Neural progenitor cell (in vitro differentiated cells): ENCODE data around the gene PREP. TPM values are rescaled to one million over a fixed set of nuclear protein-coding genes. Genes with fewer than 3 reads are reported as not detected.
A peak's percentile ranks its signal among the peaks of the same experiment; 100 is the strongest.

Experiments
- DNase-seq: peaks from one replicate; pipeline ENCODE4 v3.0.0-alpha.2; 2016; ENCODE audit warnings: low spot score
- H2AFZ ChIP-seq: fragments of 200-600 bp; sonication (generic); replicated peaks from 2 replicates; pipeline ENCODE4 v1.6.1; 2016; ENCODE audit warnings: antibody characterized with exemption
- H3F3A ChIP-seq: fragments of 200-600 bp; sonication (generic); 2 replicates; pipeline ENCODE4 v1.6.1; 2016; ENCODE audit warnings: antibody characterized with exemption, low read depth
- H3K27ac ChIP-seq: fragments of 200-600 bp; sonication (generic); 2 replicates; pipeline ENCODE4 v1.5.1; 2016; ENCODE audit warnings: mild to moderate bottlenecking
- H3K27me3 ChIP-seq: fragments of 200-600 bp; sonication (generic); 2 replicates; pipeline ENCODE4 v1.6.1; 2016; ENCODE audit warnings: mild to moderate bottlenecking, moderate library complexity
- H3K36me3 ChIP-seq: fragments of 200-600 bp; sonication (generic); 2 replicates; pipeline ENCODE4 v1.5.1; 2016
- H3K4me1 ChIP-seq: fragments of 200-600 bp; sonication (generic); 2 replicates; pipeline ENCODE4 v1.6.1; 2016; ENCODE audit warnings: mixed run types
- H3K4me2 ChIP-seq: fragments of 200-600 bp; sonication (generic); 2 replicates; pipeline ENCODE4 v1.6.1; 2016
- H3K4me3 ChIP-seq: fragments of 200-600 bp; sonication (generic); 2 replicates; pipeline ENCODE4 v1.5.1; 2016
- H3K79me2 ChIP-seq: fragments of 200-600 bp; sonication (generic); 2 replicates; pipeline ENCODE4 v1.6.1; 2016; ENCODE audit warnings: low read depth
- H3K9ac ChIP-seq: fragments of 200-600 bp; sonication (generic); 2 replicates; pipeline ENCODE4 v1.6.1; 2016
- H3K9me3 ChIP-seq: fragments of 200-600 bp; sonication (generic); 2 replicates; pipeline ENCODE4 v1.5.1; 2016; ENCODE audit warnings: low read depth
- H4K20me1 ChIP-seq: fragments of 200-600 bp; sonication (generic); 2 replicates; pipeline ENCODE4 v1.6.1; 2016; ENCODE audit warnings: low read depth
- H3K27ac Mint-ChIP-seq: 3 replicates; pipeline ENCODE4 v1.8.0; 2021; ENCODE audit warnings: mixed read lengths
- H3K27me3 Mint-ChIP-seq: 2 replicates; pipeline ENCODE4 v1.8.0; 2022; ENCODE audit warnings: low read depth, mild to moderate bottlenecking, inconsistent platforms, moderate library complexity, mixed read lengths; ENCODE audit not compliant: insufficient read depth
- H3K36me3 Mint-ChIP-seq: 3 replicates; pipeline ENCODE4 v1.8.0; 2021; ENCODE audit warnings: mixed read lengths
- H3K4me1 Mint-ChIP-seq: 3 replicates; pipeline ENCODE4 v1.8.0; 2021; ENCODE audit warnings: mixed read lengths
- H3K4me3 Mint-ChIP-seq: 3 replicates; pipeline ENCODE4 v1.8.0; 2021; ENCODE audit warnings: mild to moderate bottlenecking, moderate library complexity, mixed read lengths
- H3K9me3 Mint-ChIP-seq: 3 replicates; pipeline ENCODE4 v1.8.0; 2020; ENCODE audit warnings: mixed read lengths
- CTCF ChIP-seq: fragments of 200-600 bp; sonication (generic); IDR thresholded peaks from 2 replicates; pipeline ENCODE4 v1.5.1; 2017; ENCODE audit warnings: antibody characterized with exemption, mild to moderate bottlenecking
- EZH2 ChIP-seq: fragments of 200-600 bp; sonication (generic); IDR thresholded peaks from 2 replicates; pipeline ENCODE4 v1.6.1; 2017; ENCODE audit warnings: antibody characterized with exemption, mild to moderate bottlenecking, moderate library complexity
- EZH2phosphoT487 ChIP-seq: fragments of 200-600 bp; sonication (generic); IDR thresholded peaks from 2 replicates; pipeline ENCODE4 v1.6.1; 2017; ENCODE audit warnings: antibody characterized with exemption
- total RNA-seq: library from RNA; depleted of rRNA; stranded (reverse); fragments of >200 nt; gene quantifications from 2 replicates; pipeline ENCODE4 v1.2.3, GENCODE V29; 2015; ENCODE audit warnings: low replicate concordance

Gene PREP
- total RNA-seq, 1 donor from 2014 or later = 28.6 TPM

- Histone ChIP-seq H3F3A (peaks cover 22% of the 10 kb centered on the region), H3K27ac (no peak overlapping the region), H3K9ac (no peak overlapping the region), H3K4me1 (peaks cover 31% of the 10 kb centered on the region), H3K79me2 (peaks cover 41% of the 10 kb centered on the region), H3K4me2 (peak overlapping the region; percentile 100), H4K20me1 (peaks cover 42% of the 10 kb centered on the region), H3K4me3 (peak overlapping the region; percentile 84), H2AFZ (no peak overlapping the region), H3K36me3 (no peaks in the 10 kb centered on the region), H3K27me3 (no peaks in the 10 kb centered on the region), H3K9me3 (no peaks in the 10 kb centered on the region)
- peak overlapping the region; percentile 98 for H3K4me3 Mint-ChIP-seq
- no peaks in the 10 kb centered on the region for H3K9me3 Mint-ChIP-seq
- peaks cover 50% of the 10 kb centered on the region for H3K4me1 Mint-ChIP-seq
- TF ChIP-seq EZH2phosphoT487 (no peak), EZH2 (no peak), CTCF (no peak)
- peaks cover 2% of the 10 kb centered on the region for H3K36me3 Mint-ChIP-seq
- DNase-seq = no peak
- no peak overlapping the region for H3K27ac Mint-ChIP-seq
- peaks cover 2% of the 10 kb centered on the region for H3K27me3 Mint-ChIP-seq
These were observed 1.4 kb downstream of the PREP start for GRCh38 chr6:105401247-105402089.

DNA sequence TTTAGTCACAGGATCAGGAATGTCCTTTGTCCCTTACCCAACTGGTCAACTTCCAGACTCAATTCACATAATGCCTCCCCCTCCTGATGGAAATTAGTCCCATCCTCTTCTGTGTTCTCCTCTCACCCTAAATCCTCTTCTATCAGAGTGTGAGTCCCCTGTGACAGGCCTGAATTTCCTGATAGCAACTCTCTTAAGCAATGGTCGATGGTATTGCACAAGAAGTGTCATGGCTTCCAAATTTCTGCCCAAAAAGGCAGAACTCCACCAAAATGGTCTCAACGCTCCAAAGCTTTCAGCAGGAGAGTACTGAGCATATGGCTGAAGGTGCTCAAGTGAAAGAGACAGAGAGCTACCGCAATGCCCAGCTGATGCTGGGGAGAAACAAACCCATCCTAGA, 2.4 kb downstream of the PREP start:
- peaks cover 2% of the 10 kb centered on the region for H3K27me3 Mint-ChIP-seq
- no peak overlapping the region for H2AFZ ChIP-seq
- peaks cover 31% of the 10 kb centered on the region for H3K4me1 ChIP-seq
- H3K4me1 Mint-ChIP-seq = peaks cover 50% of the 10 kb centered on the region
- peaks cover 41% of the 10 kb centered on the region for H3K79me2 ChIP-seq
- DNase-seq = peak; percentile 43
- H3K9ac ChIP-seq = no peak overlapping the region
- no peaks in the 10 kb centered on the region for H3K27me3 ChIP-seq
- H3K9me3 Mint-ChIP-seq = no peaks in the 10 kb centered on the region
- no peaks in the 10 kb centered on the region for H3K36me3 ChIP-seq
- peak overlapping the region; percentile 39 for H3K4me2 ChIP-seq
- peak overlapping the region; percentile 14 for H3K4me3 Mint-ChIP-seq
- H3F3A ChIP-seq = peaks cover 22% of the 10 kb centered on the region
- H3K27ac ChIP-seq = no peak overlapping the region
- no peak overlapping the region for H3K4me3 ChIP-seq
- no peak for TF ChIP-seq EZH2
- TF ChIP-seq EZH2phosphoT487 = no peak
- TF ChIP-seq CTCF = no peak
- peaks cover 7% of the 10 kb centered on the region for H3K36me3 Mint-ChIP-seq
- no peaks in the 10 kb centered on the region for H3K9me3 ChIP-seq
- peaks cover 47% of the 10 kb centered on the region for H4K20me1 ChIP-seq
- no peak overlapping the region for H3K27ac Mint-ChIP-seq

GRCh38 chr6:105398859-105399258, 4.0 kb downstream of the PREP start:
- Mint-ChIP-seq H3K4me1 (peaks cover 46% of the 10 kb centered on the region), H3K27me3 (peaks cover 2% of the 10 kb centered on the region), H3K27ac (no peak overlapping the region), H3K36me3 (peaks cover 15% of the 10 kb centered on the region), H3K9me3 (no peaks in the 10 kb centered on the region), H3K4me3 (no peak overlapping the region)
- Histone ChIP-seq H3K79me2 (peaks cover 41% of the 10 kb centered on the region), H3K4me1 (peaks cover 31% of the 10 kb centered on the region), H3K9me3 (no peaks in the 10 kb centered on the region), H3K27me3 (no peaks in the 10 kb centered on the region), H3K27ac (no peak overlapping the region), H2AFZ (no peak overlapping the region), H3K9ac (no peak overlapping the region), H4K20me1 (peaks cover 47% of the 10 kb centered on the region), H3K4me2 (no peak overlapping the region), H3F3A (peaks cover 22% of the 10 kb centered on the region), H3K4me3 (no peak overlapping the region), H3K36me3 (no peaks in the 10 kb centered on the region)
- TF ChIP-seq EZH2phosphoT487 (no peak), EZH2 (no peak), CTCF (no peak)
- DNase-seq = no peak
